HFF-Myc (cell line): Measurements from ENCODE around the gene PXDN.

Experiments
- DNase-seq: peaks from one replicate; pipeline ENCODE4 v3.0.0-alpha.2; 2011; ENCODE audit warnings: low read depth; ENCODE audit errors: extremely low read depth
- H3K4me3 ChIP-seq: replicated peaks from 2 replicates; pipeline ENCODE4 v1.5.1; 2011; ENCODE audit warnings: low read depth, mild to moderate bottlenecking, control low read depth, low read length
- TF ChIP-seq, protein P1 (sequence below): IDR thresholded peaks from 2 replicates; pipeline ENCODE4 v1.5.1; 2012; ENCODE audit warnings: mild to moderate bottlenecking, low read depth, low read length, control low read depth; ENCODE audit errors: missing control alignments

PXDN gene, protein sequence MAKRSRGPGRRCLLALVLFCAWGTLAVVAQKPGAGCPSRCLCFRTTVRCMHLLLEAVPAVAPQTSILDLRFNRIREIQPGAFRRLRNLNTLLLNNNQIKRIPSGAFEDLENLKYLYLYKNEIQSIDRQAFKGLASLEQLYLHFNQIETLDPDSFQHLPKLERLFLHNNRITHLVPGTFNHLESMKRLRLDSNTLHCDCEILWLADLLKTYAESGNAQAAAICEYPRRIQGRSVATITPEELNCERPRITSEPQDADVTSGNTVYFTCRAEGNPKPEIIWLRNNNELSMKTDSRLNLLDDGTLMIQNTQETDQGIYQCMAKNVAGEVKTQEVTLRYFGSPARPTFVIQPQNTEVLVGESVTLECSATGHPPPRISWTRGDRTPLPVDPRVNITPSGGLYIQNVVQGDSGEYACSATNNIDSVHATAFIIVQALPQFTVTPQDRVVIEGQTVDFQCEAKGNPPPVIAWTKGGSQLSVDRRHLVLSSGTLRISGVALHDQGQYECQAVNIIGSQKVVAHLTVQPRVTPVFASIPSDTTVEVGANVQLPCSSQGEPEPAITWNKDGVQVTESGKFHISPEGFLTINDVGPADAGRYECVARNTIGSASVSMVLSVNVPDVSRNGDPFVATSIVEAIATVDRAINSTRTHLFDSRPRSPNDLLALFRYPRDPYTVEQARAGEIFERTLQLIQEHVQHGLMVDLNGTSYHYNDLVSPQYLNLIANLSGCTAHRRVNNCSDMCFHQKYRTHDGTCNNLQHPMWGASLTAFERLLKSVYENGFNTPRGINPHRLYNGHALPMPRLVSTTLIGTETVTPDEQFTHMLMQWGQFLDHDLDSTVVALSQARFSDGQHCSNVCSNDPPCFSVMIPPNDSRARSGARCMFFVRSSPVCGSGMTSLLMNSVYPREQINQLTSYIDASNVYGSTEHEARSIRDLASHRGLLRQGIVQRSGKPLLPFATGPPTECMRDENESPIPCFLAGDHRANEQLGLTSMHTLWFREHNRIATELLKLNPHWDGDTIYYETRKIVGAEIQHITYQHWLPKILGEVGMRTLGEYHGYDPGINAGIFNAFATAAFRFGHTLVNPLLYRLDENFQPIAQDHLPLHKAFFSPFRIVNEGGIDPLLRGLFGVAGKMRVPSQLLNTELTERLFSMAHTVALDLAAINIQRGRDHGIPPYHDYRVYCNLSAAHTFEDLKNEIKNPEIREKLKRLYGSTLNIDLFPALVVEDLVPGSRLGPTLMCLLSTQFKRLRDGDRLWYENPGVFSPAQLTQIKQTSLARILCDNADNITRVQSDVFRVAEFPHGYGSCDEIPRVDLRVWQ (N-terminal part only)

DNA sequence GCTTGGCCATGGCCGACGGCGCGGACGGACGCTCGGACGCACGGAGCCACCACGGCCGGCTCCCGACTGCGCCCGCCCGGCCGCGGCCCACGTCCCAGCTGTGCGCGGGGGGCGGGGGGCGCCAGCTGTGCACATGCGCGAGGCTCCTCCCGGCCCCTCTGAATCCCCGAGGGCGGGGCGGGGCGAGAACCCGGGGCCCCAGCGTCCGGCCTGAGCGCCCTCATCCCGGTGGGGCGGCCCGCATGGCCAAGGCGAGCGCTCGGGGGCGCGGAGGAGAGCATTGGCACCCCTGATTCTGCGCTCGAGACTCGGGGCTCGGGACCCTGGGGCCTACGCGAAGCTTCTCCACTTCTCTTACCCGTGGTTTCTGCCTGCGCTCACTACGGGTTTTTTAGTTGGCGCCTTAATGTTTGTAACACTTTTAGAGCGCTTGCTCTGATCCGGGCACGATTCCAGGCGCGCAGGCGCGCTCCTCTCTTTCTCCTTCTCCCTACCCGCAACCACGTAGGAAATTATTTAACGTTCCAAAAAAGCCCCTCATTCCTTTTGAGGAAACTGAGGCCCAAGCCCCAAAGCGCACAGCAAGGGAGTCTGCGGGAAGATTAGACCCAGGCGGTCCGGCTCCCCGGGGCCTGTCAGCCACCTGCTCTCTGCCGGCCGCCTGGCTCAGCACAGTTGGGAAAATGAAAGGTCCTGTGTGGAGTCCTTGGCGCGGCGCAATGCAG lies at the start of gene PXDN:
Gene PXDN, minus strand, starts transcription at position 70 of the 725 bp plus-strand sequence. Its CDS starts 60 bp downstream, at position 10.
- DNase-seq: no peak
- H3K4me3 ChIP-seq: peak within 1 kb of the TSS; percentile 67
- TF ChIP-seq, protein P1, sequence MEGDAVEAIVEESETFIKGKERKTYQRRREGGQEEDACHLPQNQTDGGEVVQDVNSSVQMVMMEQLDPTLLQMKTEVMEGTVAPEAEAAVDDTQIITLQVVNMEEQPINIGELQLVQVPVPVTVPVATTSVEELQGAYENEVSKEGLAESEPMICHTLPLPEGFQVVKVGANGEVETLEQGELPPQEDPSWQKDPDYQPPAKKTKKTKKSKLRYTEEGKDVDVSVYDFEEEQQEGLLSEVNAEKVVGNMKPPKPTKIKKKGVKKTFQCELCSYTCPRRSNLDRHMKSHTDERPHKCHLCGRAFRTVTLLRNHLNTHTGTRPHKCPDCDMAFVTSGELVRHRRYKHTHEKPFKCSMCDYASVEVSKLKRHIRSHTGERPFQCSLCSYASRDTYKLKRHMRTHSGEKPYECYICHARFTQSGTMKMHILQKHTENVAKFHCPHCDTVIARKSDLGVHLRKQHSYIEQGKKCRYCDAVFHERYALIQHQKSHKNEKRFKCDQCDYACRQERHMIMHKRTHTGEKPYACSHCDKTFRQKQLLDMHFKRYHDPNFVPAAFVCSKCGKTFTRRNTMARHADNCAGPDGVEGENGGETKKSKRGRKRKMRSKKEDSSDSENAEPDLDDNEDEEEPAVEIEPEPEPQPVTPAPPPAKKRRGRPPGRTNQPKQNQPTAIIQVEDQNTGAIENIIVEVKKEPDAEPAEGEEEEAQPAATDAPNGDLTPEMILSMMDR: no peak

DNA sequence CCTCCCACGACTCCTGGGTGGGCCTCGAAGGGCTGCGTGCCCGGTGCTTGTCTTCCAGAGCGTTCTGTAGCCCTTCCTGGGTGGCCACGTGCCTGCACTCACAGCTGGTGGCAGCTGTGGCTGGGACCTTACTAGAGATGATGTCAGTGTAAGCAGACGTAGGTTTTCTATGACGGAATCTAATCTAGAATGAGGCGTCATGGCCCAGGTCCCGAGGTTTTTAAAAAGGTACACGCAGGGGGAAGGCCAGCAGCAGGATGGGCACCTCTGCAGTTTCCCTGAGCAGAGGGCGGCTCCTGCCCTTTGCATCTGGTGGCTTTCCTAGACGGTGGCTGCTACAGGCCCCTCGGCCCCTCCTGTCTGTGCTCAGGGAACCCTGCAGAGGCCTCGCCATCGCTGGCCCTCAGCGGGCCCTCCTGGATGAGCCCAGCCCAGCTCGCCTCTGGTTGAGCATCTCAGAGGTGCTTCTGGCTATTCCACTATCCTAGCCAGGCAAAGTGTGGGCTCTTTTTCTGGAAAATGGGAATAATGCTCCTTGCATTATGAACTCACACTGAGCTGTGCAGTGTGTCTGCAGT lies 49.6 kb upstream of the PXDN start:
- TF ChIP-seq, protein P1: no peak
- no peak overlapping the region for H3K4me3 ChIP-seq

DNA sequence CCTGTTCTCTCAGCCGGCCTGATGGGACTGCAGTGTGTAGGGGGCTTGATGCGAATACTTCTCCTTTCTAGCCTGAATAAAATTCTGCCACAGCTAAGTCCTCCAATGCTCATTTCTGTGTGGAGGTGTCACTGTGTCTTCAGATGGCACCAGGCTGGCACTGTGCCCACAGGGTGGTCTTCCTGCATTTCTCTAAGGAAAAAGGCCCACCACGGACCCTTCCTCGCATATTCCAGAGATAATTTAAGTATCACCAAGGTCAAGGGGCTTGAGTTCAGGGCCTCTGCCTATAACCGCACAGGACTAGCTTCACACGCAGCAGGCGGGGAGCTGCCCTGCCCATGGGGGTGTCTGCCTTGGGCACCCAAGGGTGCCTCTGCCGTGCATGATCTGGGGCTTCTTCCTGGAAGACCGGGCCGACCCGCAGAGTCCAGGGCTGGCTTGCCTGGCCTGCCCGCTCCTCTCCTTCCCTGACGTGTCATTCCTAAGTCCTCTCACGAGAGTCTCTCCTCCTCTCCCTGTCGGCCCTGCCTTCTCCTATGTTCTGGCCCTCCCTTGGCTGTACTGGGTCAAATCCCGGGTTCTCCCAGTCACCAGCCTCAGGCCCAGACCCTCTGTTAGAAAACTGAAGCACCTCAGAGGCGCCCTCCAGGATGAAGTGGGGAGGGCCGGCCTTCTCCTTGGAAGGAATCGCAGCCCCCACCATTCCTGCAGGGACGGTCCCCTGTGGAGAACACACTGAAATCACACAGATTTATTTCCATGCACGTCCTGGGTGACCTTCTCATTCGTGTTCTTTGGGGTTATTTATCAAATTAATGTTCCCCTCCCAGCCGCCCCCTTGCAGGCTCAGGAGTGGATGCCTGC lies 48.9 kb upstream of the PXDN start:
- TF ChIP-seq, protein P1: no peak
- no peak overlapping the region for H3K4me3 ChIP-seq
- no peak for DNase-seq

More for the DNA sequence above, 49.6 kb upstream of the PXDN start:
- DNase-seq: no peak

DNA sequence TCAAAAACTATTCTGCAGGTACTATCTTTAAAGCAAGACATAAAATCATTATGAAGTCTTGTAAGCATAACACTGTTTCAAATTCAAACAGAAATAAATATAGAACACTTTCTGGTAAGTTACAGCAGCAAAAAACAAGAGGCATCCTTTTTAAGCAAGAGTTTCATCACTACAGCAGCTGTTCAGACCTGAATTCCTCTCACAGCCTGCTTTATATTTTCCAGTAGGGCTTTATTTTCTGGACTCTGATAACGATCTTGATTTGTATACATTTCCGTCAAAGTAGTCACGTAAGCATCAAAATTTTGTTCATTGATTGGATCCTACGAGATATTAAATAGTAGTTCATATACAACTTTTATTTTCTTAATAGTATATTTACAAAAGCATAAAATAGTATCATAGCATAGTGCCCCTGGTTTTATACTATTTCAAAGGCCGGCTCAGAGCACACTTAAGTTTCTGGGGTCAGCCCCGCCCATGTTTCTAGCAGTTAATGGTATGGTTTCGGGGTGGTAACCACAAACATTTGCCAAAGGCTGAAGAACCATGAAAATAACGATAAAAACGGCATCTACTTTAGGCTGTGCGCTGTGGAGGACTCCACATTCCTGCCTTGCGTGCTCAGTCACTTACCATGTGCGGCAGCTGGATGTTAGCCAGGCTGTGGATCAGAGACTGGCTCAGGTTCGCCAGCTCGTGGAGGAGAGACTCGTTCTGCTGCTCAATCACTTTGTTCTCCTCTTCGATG lies 47.5 kb upstream of the PXDN start:
- DNase-seq: peak; percentile 59
- H3K4me3 ChIP-seq: no peak overlapping the region
- TF ChIP-seq, protein P1: no peak

DNA sequence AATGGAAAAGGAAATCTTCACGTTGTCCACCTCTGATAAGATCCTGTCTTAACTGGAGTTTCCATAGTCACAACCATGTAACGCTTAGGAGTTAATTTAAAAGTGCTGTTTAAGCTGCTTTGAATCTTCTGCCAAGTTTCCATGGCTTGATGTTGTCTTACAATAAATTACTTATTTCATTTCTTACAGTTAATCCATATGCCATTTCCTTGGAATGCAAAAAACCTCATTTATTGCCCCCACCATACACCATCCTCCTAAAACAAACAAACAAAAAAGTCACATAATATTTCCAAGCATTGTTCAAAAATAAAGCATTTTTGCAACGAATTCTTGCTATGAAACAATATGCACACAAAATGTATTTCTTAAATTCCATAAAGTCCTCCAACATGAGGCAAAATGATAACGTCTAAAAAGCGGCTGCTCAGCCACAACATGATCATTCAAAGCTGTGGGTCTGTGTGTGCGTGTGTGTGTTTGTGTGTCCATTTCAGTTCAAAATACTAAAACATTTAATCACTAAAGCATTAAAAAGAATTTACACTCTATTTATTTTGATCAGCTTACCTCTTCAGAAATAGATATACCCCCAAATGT lies 46.8 kb upstream of the PXDN start:
- H3K4me3 ChIP-seq: no peak overlapping the region
- TF ChIP-seq, protein P1: no peak
- no peak for DNase-seq
